Endometrial microvascular endothelial cells (primary cell): ENCODE data around the gene EXPH5. TPM values are rescaled to one million over a fixed set of nuclear protein-coding genes. Genes with fewer than 3 reads are reported as not detected.
"Not testable (repeated sequence)": the region's sequence is repeated elsewhere in the genome, so short reads cannot be mapped to it uniquely, and the experiment has no call there.

Source experiments
- in situ Hi-C: cut with HindIII; loops from 2 replicates; pipeline ENCODE4 v1.10.0; 2017; ENCODE audit warnings: low sequenced_read_pairs, low pct_unique_long_range_greater_than_20kb; ENCODE audit errors: inconsistent ontology term
- total RNA-seq: library from RNA; depleted of rRNA; stranded (reverse); fragments of >200 nt; gene quantifications from one replicate; pipeline ENCODE4 v1.2.3, GENCODE V29; 2015; ENCODE audit errors: inconsistent ontology term

Gene EXPH5
- total RNA-seq, 1 donor from 2014 or later: 0.28 TPM

GRCh38 chr11:108608548-108608947 is 15.0 kb upstream of the EXPH5 start:
- in situ Hi-C loops: no loop called here

- in situ Hi-C loops: no loop called here
These were observed 13.1 kb upstream of the EXPH5 start for GRCh38 chr11:108606495-108607160.

GRCh38 chr11:108606070-108606469 is 12.5 kb upstream of the EXPH5 start:
- in situ Hi-C loops: no loop called here

- in situ Hi-C loops: not testable (repeated sequence)
These were observed 9.2 kb upstream of the EXPH5 start for GRCh38 chr11:108602818-108603217.

- in situ Hi-C loops: no loop called here
These were observed 7.6 kb upstream of the EXPH5 start for GRCh38 chr11:108601150-108601549.

GRCh38 chr11:108599978-108600377 is 6.4 kb upstream of the EXPH5 start:
- in situ Hi-C loops: no loop called here

GRCh38 chr11:108597736-108598355 is 4.3 kb upstream of the EXPH5 start:
- in situ Hi-C loops: no loop called here

- in situ Hi-C loops: no loop called here
These were observed 3.1 kb upstream of the EXPH5 start for GRCh38 chr11:108596701-108597100.

GRCh38 chr11:108593923-108594434 is 411 bp upstream of the EXPH5 start:
- in situ Hi-C loops: no loop called here

- in situ Hi-C loops: no loop called here
These were observed 866 bp downstream of the EXPH5 start for GRCh38 chr11:108592591-108593213.

GRCh38 chr11:108591893-108592292 is 1.7 kb downstream of the EXPH5 start:
- in situ Hi-C loops: no loop called here

GRCh38 chr11:108589136-108589535 is 4.4 kb downstream of the EXPH5 start:
- in situ Hi-C loops: no loop called here

- in situ Hi-C loops: no loop called here
These were observed 5.3 kb downstream of the EXPH5 start for GRCh38 chr11:108588287-108588686.

- in situ Hi-C loops: no loop called here
These were observed 6.5 kb downstream of the EXPH5 start for GRCh38 chr11:108587109-108587508.

GRCh38 chr11:108586600-108586999 is 7.0 kb downstream of the EXPH5 start:
- in situ Hi-C loops: no loop called here

GRCh38 chr11:108586185-108586584 is 7.4 kb downstream of the EXPH5 start:
- in situ Hi-C loops: not testable (repeated sequence)

- in situ Hi-C loops: no loop called here
These were observed 8.6 kb downstream of the EXPH5 start for GRCh38 chr11:108584973-108585372.

GRCh38 chr11:108580645-108581044 is 12.9 kb downstream of the EXPH5 start:
- in situ Hi-C loops: no loop called here

- in situ Hi-C loops: no loop called here
These were observed 13.5 kb downstream of the EXPH5 start for GRCh38 chr11:108580043-108580442.

GRCh38 chr11:108576523-108576922 is 17.0 kb downstream of the EXPH5 start:
- in situ Hi-C loops: no loop called here
